ENCODE data around the gene CDYL. TPM values are rescaled to one million over a fixed set of nuclear protein-coding genes. Genes with fewer than 3 reads are reported as not detected.

CDYL gene
- polyA plus RNA-seq, 1 of the 3 experiments (the other 2 are of a cell fraction), result 13.3 TPM

DNA sequence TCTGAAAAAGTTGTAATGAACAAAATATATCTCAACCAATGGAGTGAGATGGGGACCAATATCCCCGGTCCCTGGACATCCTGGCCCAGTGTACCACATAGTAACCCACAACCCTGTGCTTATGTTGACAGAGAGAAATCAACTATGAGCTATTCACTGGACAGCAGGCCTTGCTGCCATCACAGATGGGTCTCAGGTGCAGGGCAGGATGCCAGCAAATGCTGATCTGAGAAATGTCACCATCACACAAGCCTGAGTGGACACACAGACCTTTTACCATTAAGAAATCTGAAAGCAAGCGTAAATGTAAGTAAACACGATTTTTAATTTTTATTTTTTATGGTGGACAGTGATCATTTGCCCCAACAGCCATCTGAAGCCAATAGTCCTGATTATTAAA is 218.5 kb downstream of the CDYL start:
- CTCF ChIA-PET, result interaction anchor here (1.5 kb wide), 1 partner anchor 9 kb away, joined by 3 read pairs; the partner anchor contains the start of gene RPP40
- POLR2A ChIA-PET, result no interaction called here
- H3K79me2 ChIP-seq (ENCODE audit: insufficient read depth), result no peaks in the 10 kb centered on the region
- no peak overlapping the region for H3K4me2 ChIP-seq
- no peak overlapping the region for H2AFZ ChIP-seq (ENCODE audit: low read depth)
- H3K27ac ChIP-seq (ENCODE audit: low read depth in 2 of 2, low read length in 1 of 2), result no peak overlapping the region
- no peak for DNase-seq
- no peaks in the 10 kb centered on the region for H3K27me3 ChIP-seq (ENCODE audit: insufficient read depth)
- no peaks in the 10 kb centered on the region for H4K20me1 ChIP-seq (ENCODE audit: insufficient read depth)
- H3F3A ChIP-seq (replicated peaks; ENCODE audit: insufficient read depth), result peaks cover 3% of the 10 kb centered on the region
- TF ChIP-seq ELF1 (IDR thresholded peaks at IDR 0.05) (no peak), NFIC (IDR thresholded peaks at IDR 0.05; ENCODE audit: borderline replicate concordance) (no peak), RCOR1 (IDR thresholded peaks at IDR 0.05; ENCODE audit: low read length) (no peak), TCF12 (IDR thresholded peaks at IDR 0.05) (no peak), SIN3A (IDR thresholded peaks at IDR 0.05; ENCODE audit: borderline replicate concordance, low read depth, low read length) (no peak), JUND (IDR thresholded peaks at IDR 0.05) (no peak), YY1 (IDR thresholded peaks at IDR 0.05; ENCODE audit: low read depth) (no peak), SMC3 (IDR thresholded peaks at IDR 0.05; ENCODE audit: low read depth, low read length) (no peak), MEF2A (IDR thresholded peaks at IDR 0.05; ENCODE audit: borderline replicate concordance, low read depth) (no peak), CHD2 (IDR thresholded peaks at IDR 0.05; ENCODE audit: low read length, partially characterized antibody) (no peak)
- TF ChIP-seq, protein P1, sequence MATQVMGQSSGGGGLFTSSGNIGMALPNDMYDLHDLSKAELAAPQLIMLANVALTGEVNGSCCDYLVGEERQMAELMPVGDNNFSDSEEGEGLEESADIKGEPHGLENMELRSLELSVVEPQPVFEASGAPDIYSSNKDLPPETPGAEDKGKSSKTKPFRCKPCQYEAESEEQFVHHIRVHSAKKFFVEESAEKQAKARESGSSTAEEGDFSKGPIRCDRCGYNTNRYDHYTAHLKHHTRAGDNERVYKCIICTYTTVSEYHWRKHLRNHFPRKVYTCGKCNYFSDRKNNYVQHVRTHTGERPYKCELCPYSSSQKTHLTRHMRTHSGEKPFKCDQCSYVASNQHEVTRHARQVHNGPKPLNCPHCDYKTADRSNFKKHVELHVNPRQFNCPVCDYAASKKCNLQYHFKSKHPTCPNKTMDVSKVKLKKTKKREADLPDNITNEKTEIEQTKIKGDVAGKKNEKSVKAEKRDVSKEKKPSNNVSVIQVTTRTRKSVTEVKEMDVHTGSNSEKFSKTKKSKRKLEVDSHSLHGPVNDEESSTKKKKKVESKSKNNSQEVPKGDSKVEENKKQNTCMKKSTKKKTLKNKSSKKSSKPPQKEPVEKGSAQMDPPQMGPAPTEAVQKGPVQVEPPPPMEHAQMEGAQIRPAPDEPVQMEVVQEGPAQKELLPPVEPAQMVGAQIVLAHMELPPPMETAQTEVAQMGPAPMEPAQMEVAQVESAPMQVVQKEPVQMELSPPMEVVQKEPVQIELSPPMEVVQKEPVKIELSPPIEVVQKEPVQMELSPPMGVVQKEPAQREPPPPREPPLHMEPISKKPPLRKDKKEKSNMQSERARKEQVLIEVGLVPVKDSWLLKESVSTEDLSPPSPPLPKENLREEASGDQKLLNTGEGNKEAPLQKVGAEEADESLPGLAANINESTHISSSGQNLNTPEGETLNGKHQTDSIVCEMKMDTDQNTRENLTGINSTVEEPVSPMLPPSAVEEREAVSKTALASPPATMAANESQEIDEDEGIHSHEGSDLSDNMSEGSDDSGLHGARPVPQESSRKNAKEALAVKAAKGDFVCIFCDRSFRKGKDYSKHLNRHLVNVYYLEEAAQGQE (IDR thresholded peaks at IDR 0.05; ENCODE audit: low read depth, low read length), result no peak
- TF ChIP-seq, protein P2, sequence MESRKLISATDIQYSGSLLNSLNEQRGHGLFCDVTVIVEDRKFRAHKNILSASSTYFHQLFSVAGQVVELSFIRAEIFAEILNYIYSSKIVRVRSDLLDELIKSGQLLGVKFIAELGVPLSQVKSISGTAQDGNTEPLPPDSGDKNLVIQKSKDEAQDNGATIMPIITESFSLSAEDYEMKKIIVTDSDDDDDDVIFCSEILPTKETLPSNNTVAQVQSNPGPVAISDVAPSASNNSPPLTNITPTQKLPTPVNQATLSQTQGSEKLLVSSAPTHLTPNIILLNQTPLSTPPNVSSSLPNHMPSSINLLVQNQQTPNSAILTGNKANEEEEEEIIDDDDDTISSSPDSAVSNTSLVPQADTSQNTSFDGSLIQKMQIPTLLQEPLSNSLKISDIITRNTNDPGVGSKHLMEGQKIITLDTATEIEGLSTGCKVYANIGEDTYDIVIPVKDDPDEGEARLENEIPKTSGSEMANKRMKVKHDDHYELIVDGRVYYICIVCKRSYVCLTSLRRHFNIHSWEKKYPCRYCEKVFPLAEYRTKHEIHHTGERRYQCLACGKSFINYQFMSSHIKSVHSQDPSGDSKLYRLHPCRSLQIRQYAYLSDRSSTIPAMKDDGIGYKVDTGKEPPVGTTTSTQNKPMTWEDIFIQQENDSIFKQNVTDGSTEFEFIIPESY (IDR thresholded peaks at IDR 0.05; ENCODE audit: borderline replicate concordance, low read depth), result no peak
- TF ChIP-seq, protein P3, sequence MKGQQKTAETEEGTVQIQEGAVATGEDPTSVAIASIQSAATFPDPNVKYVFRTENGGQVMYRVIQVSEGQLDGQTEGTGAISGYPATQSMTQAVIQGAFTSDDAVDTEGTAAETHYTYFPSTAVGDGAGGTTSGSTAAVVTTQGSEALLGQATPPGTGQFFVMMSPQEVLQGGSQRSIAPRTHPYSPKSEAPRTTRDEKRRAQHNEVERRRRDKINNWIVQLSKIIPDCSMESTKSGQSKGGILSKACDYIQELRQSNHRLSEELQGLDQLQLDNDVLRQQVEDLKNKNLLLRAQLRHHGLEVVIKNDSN (IDR thresholded peaks at IDR 0.05; ENCODE audit: borderline replicate concordance, low read depth), result no peak
- H3K4me3 ChIP-seq (ENCODE audit: low read depth in 2 of 2, low read length in 1 of 2), result no peak overlapping the region
- WGBS (ENCODE audit: low lambda C conversion rate), result 90% methylated on average over 3 of the region's 3 CpGs
- no peaks in the 10 kb centered on the region for H3K9me3 ChIP-seq
- no peak overlapping the region for H3K9ac ChIP-seq
- peaks cover 15 to 41% of the 10 kb centered on the region in 2 experiments for H3K36me3 ChIP-seq (replicated peaks in 1 of 2; ENCODE audit: control insufficient read depth in 1 of 2, insufficient read depth in 2 of 2, low read length in 1 of 2)
- no peaks in the 10 kb centered on the region; a peak in 1 of 4 replicates for H3K4me1 ChIP-seq (ENCODE audit: control insufficient read depth in 1 of 2, insufficient read depth in 2 of 2, low read depth in 1 of 2, low read length in 1 of 2)
- no peaks in the 10 kb centered on the region for H3K9me2 ChIP-seq
